Right lobe of liver (tissue), 4 donors: Measurements from ENCODE around the gene VPS50.

Experiments used
- POLR2A ChIP-seq: fragments of 450-650 bp; IDR thresholded peaks from one replicate; pipeline ENCODE4 v1.6.1; 2017; ENCODE audit warnings: antibody characterized with exemption, mild to moderate bottlenecking
- TF ChIP-seq, protein P1 (sequence below), 4 donors: fragments of 200-600 bp in 3 of 4; fragments of 450-650 bp in 1 of 4; IDR thresholded peaks; one replicate each; pipeline versions ENCODE4 v1.5.1 to v1.8.0; 2016 to 2022; ENCODE audit warnings: antibody characterized with exemption in 4 of 4, mild to moderate bottlenecking in 2 of 4
- donor health status: DM: no; HTN: no; CAD: no.
- donor health status: DM: no; HTN: no; CAD: no.
- donor health status: DM: no; HTN: yes; CAD: no.

DNA sequence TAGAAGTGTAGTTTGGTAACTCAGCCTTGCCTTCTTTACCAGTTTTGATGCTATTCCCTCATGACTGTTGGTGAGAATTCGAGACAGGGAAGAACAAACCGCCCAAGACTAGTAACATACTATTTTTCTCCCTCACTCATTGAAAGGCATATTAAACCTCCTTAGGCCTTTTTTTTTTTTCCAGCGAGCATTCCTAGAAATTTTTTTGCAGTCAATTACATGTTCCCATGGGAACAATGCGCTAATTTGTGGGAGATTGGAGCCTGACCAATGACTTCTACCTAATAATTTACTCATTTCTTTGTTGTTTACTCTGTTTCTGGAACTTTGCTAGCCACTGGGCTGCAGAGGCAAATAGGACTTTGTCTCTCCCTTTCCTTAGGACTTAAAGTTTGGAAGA, 6.0 kb downstream of the VPS50 start:
- TF ChIP-seq, protein P1, sequence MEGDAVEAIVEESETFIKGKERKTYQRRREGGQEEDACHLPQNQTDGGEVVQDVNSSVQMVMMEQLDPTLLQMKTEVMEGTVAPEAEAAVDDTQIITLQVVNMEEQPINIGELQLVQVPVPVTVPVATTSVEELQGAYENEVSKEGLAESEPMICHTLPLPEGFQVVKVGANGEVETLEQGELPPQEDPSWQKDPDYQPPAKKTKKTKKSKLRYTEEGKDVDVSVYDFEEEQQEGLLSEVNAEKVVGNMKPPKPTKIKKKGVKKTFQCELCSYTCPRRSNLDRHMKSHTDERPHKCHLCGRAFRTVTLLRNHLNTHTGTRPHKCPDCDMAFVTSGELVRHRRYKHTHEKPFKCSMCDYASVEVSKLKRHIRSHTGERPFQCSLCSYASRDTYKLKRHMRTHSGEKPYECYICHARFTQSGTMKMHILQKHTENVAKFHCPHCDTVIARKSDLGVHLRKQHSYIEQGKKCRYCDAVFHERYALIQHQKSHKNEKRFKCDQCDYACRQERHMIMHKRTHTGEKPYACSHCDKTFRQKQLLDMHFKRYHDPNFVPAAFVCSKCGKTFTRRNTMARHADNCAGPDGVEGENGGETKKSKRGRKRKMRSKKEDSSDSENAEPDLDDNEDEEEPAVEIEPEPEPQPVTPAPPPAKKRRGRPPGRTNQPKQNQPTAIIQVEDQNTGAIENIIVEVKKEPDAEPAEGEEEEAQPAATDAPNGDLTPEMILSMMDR (IDR thresholded peaks at IDR 0.05), result no peak
- no peak for TF ChIP-seq POLR2A
